DOHH2 (cell line): ENCODE results near the gene PLPP3.

Source experiments
- EZH2phosphoT487 ChIP-seq: fragments of 200-600 bp; sonication (generic); IDR thresholded peaks from 2 replicates; pipeline ENCODE4 v1.6.1; 2017; ENCODE audit warnings: borderline replicate concordance, mild to moderate bottlenecking, antibody characterized with exemption, low read length, moderate library complexity, mixed read lengths
- TF ChIP-seq, protein P1 (sequence below): fragments of 200-600 bp; sonication (generic); IDR thresholded peaks from one replicate; pipeline ENCODE4 v1.5.1; 2014; ENCODE audit warnings: antibody characterized with exemption, mild to moderate bottlenecking, low read depth, low read length; ENCODE audit not compliant: poor library complexity, severe bottlenecking

GRCh38 chr1:56472860-56473259 is 106.5 kb downstream of the PLPP3 start:
- TF ChIP-seq, protein P1, sequence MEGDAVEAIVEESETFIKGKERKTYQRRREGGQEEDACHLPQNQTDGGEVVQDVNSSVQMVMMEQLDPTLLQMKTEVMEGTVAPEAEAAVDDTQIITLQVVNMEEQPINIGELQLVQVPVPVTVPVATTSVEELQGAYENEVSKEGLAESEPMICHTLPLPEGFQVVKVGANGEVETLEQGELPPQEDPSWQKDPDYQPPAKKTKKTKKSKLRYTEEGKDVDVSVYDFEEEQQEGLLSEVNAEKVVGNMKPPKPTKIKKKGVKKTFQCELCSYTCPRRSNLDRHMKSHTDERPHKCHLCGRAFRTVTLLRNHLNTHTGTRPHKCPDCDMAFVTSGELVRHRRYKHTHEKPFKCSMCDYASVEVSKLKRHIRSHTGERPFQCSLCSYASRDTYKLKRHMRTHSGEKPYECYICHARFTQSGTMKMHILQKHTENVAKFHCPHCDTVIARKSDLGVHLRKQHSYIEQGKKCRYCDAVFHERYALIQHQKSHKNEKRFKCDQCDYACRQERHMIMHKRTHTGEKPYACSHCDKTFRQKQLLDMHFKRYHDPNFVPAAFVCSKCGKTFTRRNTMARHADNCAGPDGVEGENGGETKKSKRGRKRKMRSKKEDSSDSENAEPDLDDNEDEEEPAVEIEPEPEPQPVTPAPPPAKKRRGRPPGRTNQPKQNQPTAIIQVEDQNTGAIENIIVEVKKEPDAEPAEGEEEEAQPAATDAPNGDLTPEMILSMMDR: no peak
- TF ChIP-seq EZH2phosphoT487: no peak
